SK-N-MC (cell line): ENCODE results near the gene LCA5.

Experiments used
- DNase-seq: peaks from one replicate; pipeline ENCODE4 v3.0.0-alpha.2; 2011; ENCODE audit warnings: low read depth, low spot score
- H3K27ac ChIP-seq: fragments of 200-600 bp; sonication (generic); 2 replicates; pipeline ENCODE4 v1.5.1; 2016; ENCODE audit warnings: mixed run types
- H3K36me3 ChIP-seq: fragments of 200-600 bp; sonication (generic); 2 replicates; pipeline ENCODE4 v1.6.1; 2017; ENCODE audit warnings: antibody characterized with exemption, low read length, mixed read lengths; ENCODE audit not compliant: insufficient read depth
- H3K4me3 ChIP-seq: fragments of 200-600 bp; sonication (generic); 2 replicates; pipeline ENCODE4 v1.5.1; 2016
- H3K9ac ChIP-seq: fragments of 200-600 bp; sonication (generic); 2 replicates; pipeline ENCODE4 v1.8.0; 2017; ENCODE audit warnings: mixed run types, mixed read lengths; ENCODE audit not compliant: insufficient read length
- H3K9me3 ChIP-seq: fragments of 200-600 bp; sonication (generic); 2 replicates; pipeline ENCODE4 v1.6.1; 2017; ENCODE audit warnings: low read depth, mild to moderate bottlenecking, antibody characterized with exemption, low read length, moderate library complexity, mixed read lengths
- EZH2 ChIP-seq: fragments of 200-600 bp; sonication (generic); IDR thresholded peaks from one replicate; pipeline ENCODE4 v1.6.1; 2017; ENCODE audit warnings: antibody characterized with exemption
- FOXP2 ChIP-seq: optimal IDR thresholded peaks from 2 replicates; pipeline ENCODE3; 2011; ENCODE audit warnings: mild to moderate bottlenecking, moderate library complexity; ENCODE audit not compliant: insufficient read depth; ENCODE audit errors: extremely low read length, control extremely low read depth
- POLR2AphosphoS5 ChIP-seq: IDR thresholded peaks from 2 replicates; pipeline ENCODE4 v1.6.1; 2012; ENCODE audit warnings: mild to moderate bottlenecking, low read depth, low read length, borderline replicate concordance

The LCA5 gene

DNA sequence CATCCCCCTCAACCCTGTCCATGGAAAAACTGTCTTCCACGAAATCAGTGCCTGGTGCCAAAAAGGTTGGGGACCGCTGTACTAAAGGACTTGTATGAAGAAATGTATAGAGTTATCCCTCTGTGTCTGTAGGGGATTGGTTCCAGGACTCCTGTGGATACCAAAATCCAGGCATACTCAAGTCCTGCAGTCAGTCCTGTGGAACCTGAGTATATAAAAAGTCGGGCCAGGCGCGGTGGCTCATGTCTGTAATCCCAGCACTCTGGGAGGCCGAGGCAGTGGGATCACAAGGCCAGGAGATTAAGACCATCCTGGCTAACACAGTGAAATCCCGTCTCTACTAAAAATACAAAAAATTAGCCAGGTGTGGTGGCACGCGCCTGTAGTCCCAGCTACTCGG is 42.0 kb downstream of the LCA5 start:
- no peak overlapping the region for H3K27ac ChIP-seq
- H3K9ac ChIP-seq = no peak overlapping the region
- DNase-seq = no peak
- TF ChIP-seq FOXP2 (no peak), POLR2AphosphoS5 (no peak), EZH2 (no peak)
- no peaks in the 10 kb centered on the region for H3K36me3 ChIP-seq
- no peaks in the 10 kb centered on the region for H3K9me3 ChIP-seq
- no peak overlapping the region for H3K4me3 ChIP-seq

DNA sequence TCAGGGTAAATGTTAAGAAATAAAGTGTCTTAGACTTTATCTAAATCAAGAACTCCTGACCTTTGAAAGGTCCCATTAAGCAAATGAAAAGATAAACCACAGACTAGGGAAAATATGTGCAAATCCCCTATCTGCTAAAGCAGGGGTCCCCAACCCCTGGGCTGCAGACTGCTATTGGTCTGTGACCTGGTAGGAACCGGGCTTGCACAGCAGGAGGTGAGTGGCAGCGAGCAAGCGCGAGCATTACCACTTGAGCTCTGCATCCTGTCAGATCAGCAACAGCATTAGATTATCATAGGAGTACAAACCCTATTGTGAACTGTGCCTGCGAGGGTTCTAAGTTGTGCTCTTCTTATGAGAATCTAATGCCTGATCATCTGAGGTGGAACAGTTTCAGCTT is 42.4 kb downstream of the LCA5 start:
- Histone ChIP-seq H3K4me3 (no peak overlapping the region), H3K36me3 (no peaks in the 10 kb centered on the region), H3K9me3 (no peaks in the 10 kb centered on the region), H3K27ac (no peak overlapping the region), H3K9ac (no peak overlapping the region)
- DNase-seq = no peak
- TF ChIP-seq EZH2 (no peak), POLR2AphosphoS5 (no peak), FOXP2 (no peak)

DNA sequence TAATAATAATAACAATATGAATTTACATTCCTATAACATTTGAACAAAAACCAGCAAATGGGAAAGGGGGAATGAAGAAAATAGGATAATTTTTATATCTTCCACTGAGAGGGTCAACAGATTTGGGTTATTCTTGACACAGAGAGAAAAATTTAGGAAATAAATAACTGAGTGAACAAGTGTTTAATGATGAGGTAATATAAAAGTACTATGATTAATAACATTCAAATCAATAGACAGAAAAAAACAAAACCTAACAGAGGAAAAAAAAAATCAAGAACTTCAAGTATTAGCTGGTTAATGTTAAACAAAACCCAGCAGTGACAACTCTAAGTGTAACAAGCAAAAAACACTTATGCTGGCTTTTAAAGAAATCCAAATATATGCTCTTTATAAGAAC is 66.5 kb downstream of the LCA5 start:
- no peak overlapping the region for H3K4me3 ChIP-seq
- no peaks in the 10 kb centered on the region for H3K9me3 ChIP-seq
- H3K36me3 ChIP-seq = no peaks in the 10 kb centered on the region
- TF ChIP-seq POLR2AphosphoS5 = no peak
- no peak for TF ChIP-seq EZH2
- no peak for TF ChIP-seq FOXP2
- no peak for DNase-seq
- H3K27ac ChIP-seq = no peak overlapping the region
- H3K9ac ChIP-seq = no peak overlapping the region

DNA sequence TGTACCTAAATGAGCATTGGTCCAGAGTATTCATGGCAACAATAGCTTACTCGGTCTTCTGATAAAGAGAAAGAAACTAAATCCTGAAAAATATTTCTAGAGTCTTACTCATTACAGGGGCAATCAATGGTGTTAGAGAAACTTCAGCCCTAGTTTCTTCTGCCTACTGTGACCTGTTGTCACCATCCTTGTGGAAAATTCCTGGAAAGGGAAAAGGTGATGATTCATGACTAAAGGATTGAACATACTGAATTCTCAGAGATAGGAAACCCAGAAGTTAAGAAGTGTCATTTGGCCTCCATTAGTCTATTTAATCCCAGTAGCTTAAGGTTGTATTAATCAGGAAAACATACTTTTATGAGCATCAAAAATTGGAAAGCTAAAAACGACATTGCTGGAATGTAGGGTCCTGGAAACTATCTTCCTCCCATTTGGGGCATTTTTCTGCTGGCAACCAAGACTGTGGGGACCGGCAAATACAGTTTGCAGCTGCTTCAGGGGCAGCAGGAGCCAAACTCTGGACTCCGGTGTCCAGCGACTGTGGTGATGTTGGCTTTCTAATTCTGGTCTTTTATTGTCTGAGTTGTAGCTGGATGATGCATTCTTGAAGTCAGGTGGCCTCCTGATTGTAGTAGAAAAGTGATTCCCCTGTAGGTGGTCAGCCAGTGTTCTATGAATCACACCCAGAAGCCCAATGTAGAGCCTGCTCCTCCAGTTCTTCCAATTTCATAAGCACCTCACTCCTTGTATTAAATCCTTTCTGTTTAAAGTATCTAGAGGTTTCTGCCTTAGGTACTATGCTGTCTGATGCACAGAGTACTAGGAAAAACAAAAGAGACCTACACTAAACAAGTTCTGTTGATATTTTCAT is 67.6 kb downstream of the LCA5 start:
- TF ChIP-seq EZH2 = no peak
- TF ChIP-seq POLR2AphosphoS5 = no peak
- TF ChIP-seq FOXP2 = no peak
- H3K36me3 ChIP-seq = no peaks in the 10 kb centered on the region
- no peak overlapping the region for H3K9ac ChIP-seq
- H3K9me3 ChIP-seq = no peaks in the 10 kb centered on the region
- no peak overlapping the region for H3K4me3 ChIP-seq
- no peak overlapping the region for H3K27ac ChIP-seq
- no peak for DNase-seq

DNA sequence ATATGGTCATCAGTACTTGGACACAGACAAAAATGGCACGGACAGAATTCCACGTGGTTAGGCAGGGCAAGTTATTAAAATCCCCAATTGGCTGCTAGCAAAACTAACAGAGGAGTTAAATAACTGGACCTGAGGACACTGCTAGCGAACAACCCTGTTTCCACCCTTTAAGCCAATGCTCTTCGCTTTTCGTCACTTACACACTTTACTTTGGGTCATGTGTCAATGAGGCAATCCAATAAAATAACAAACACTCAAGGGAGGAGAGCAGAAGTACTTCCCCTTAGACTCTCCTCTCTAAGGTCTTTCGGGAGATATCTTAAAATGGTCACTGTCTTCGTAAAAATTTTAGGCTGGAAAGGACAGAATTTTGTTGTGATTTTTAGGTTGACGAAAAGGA is 68.6 kb downstream of the LCA5 start:
- Histone ChIP-seq H3K9ac (no peak overlapping the region), H3K4me3 (no peak overlapping the region), H3K36me3 (no peaks in the 10 kb centered on the region), H3K9me3 (no peaks in the 10 kb centered on the region), H3K27ac (no peak overlapping the region)
- TF ChIP-seq POLR2AphosphoS5 (no peak), FOXP2 (no peak), EZH2 (no peak)
- no peak for DNase-seq

DNA sequence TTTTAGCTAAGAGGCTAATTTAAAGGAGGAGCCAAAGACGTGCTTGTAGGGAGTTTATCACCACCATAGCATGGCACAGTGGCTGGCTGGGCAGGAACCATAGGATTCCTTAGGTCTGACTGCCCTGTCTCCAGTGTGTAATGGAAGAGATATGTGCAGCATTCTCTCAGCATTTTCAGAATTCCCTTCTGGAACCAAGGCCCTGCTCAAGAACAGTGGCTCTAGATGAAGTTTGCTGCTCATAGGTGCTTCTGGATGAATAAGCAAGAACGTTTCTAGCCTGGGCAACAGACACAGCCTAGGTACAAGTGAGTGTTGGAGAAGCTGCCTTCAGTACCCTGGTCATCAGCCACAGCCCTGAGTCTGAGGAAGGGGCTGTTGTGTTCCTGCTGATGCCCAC is 69.1 kb downstream of the LCA5 start:
- TF ChIP-seq FOXP2 = no peak
- no peak for TF ChIP-seq POLR2AphosphoS5
- no peak for TF ChIP-seq EZH2
- no peaks in the 10 kb centered on the region for H3K9me3 ChIP-seq
- no peaks in the 10 kb centered on the region for H3K36me3 ChIP-seq
- DNase-seq = no peak
- H3K27ac ChIP-seq = no peak overlapping the region
- no peak overlapping the region for H3K9ac ChIP-seq
- H3K4me3 ChIP-seq = no peak overlapping the region

DNA sequence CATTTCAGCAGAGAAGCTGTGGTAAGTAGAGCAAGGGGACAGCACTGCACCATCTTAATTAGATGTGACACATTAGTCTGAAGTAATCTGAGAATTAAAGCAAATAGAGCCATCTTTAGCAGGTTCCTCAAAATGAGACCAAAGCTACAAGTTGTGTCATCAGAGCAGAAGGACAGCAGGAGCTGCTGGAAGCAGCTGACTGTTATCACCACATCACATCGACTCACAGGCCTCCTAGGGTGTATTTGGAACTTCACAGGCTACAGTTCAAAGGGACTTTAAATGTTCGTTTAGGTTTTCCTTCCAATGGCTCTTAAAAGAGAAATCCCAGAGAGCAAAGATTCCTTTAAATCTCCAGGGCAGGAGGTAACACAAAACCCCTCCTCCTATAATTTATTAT is 69.5 kb downstream of the LCA5 start:
- H3K9ac ChIP-seq = no peak overlapping the region
- TF ChIP-seq FOXP2 (no peak), POLR2AphosphoS5 (no peak)
- no peak overlapping the region for H3K27ac ChIP-seq
- no peak for DNase-seq
- no peak overlapping the region for H3K4me3 ChIP-seq
- H3K36me3 ChIP-seq = no peaks in the 10 kb centered on the region
- H3K9me3 ChIP-seq = no peaks in the 10 kb centered on the region

DNA sequence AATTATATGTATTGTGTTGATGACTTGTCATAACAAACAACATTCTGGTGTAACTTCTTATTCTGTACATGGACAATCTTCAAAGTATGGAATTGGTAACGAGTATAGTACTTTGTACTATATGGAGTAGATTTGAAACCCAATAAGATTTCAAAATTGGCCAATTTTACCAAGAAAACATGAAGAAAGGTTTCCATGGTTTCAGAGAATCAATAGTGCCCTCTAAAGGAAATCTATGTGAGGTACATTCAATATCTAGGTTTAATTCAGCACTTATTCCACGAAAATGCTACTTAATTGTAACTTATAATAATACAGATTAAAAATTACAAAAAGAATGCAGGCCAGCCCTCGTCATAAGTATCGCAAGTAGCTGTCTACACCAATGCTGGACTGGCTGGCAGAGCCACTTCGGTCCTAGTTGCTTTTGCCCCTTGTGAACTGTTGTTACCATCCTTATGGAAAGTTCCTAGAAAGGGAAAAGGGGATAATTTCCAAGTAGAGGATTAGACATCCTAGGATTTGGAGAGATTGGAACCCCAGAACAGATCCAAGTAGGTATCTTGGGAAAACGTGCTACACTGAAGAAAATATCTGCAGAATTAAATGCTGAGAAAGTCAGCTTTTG is 70.9 kb downstream of the LCA5 start:
- no peak for TF ChIP-seq EZH2
- no peak for TF ChIP-seq FOXP2
- no peak for TF ChIP-seq POLR2AphosphoS5
- Histone ChIP-seq H3K9me3 (no peaks in the 10 kb centered on the region), H3K4me3 (no peak overlapping the region), H3K9ac (no peak overlapping the region), H3K27ac (no peak overlapping the region), H3K36me3 (no peaks in the 10 kb centered on the region)
- DNase-seq = no peak
